NCI-H526 (cell line): ENCODE results near the gene CRYBB2.
"Not testable (repeated sequence)": the region's sequence is repeated elsewhere in the genome, so short reads cannot be mapped to it uniquely, and the experiment has no call there.

Experiments
- DNase-seq, 2 experiments: peaks; one replicate each; lab custom pipeline; 2025; lab: John Stamatoyannopoulos, UW

Gene CRYBB2

GRCh38 chr22:25233706-25234105, 14.3 kb downstream of the CRYBB2 start:
- DNase-seq: not testable (repeated sequence)

GRCh38 chr22:25235547-25236290, 16.3 kb downstream of the CRYBB2 start:
- peak; percentile 12 to 81 for DNase-seq

- DNase-seq: no peak
Observed at GRCh38 chr22:25236417-25236816, 17.0 kb downstream of the CRYBB2 start.

GRCh38 chr22:25237503-25237902, 18.1 kb downstream of the CRYBB2 start:
- DNase-seq: peak in 1 of 2 experiments; percentile 34

GRCh38 chr22:25238058-25238457, 18.6 kb downstream of the CRYBB2 start:
- DNase-seq: peak in 1 of 2 experiments; percentile 20

GRCh38 chr22:25255169-25255568, 35.7 kb downstream of the CRYBB2 start:
- DNase-seq: not testable (repeated sequence)

- peak; percentile 23 to 57 for DNase-seq
Observed at GRCh38 chr22:25267567-25267966, 48.1 kb downstream of the CRYBB2 start.

- not testable (repeated sequence) for DNase-seq
Observed at GRCh38 chr22:25268902-25269301, 49.5 kb downstream of the CRYBB2 start.

GRCh38 chr22:25270061-25270460, 50.6 kb downstream of the CRYBB2 start:
- DNase-seq: not testable (repeated sequence)

- not testable (repeated sequence) for DNase-seq
Observed at GRCh38 chr22:25273231-25273630, 53.8 kb downstream of the CRYBB2 start.

GRCh38 chr22:25273928-25274327, 54.5 kb downstream of the CRYBB2 start:
- not testable (repeated sequence) for DNase-seq

GRCh38 chr22:25280118-25280517, 60.7 kb downstream of the CRYBB2 start:
- DNase-seq: not testable (repeated sequence)
